Measurements from ENCODE around the gene MTG2.
A peak's percentile ranks its signal among the peaks of the same experiment; 100 is the strongest.
"Not testable (repeated sequence)": the region's sequence is repeated elsewhere in the genome, so short reads cannot be mapped to it uniquely, and the experiment has no call there.

The MTG2 gene

GRCh38 chr20:62146019-62146755 is 36.6 kb upstream of the MTG2 start:
- DNase-seq (ENCODE audit: low spot score): no peak

- DNase-seq (ENCODE audit: low spot score): no peak
Measured at GRCh38 chr20:62147125-62147524, 35.7 kb upstream of the MTG2 start.

- DNase-seq (ENCODE audit: low spot score): no peak
Measured at GRCh38 chr20:62147528-62147927, 35.3 kb upstream of the MTG2 start.

GRCh38 chr20:62148383-62148782 is 34.4 kb upstream of the MTG2 start:
- not testable (repeated sequence) for DNase-seq (ENCODE audit: low spot score)

- no peak for DNase-seq (ENCODE audit: low spot score)
Measured at GRCh38 chr20:62148908-62149314, 33.9 kb upstream of the MTG2 start.

GRCh38 chr20:62149532-62150309 is 33.1 kb upstream of the MTG2 start:
- DNase-seq (ENCODE audit: low spot score): no peak

- DNase-seq (ENCODE audit: low spot score): no peak
Measured at GRCh38 chr20:62150310-62150575, 32.6 kb upstream of the MTG2 start.

GRCh38 chr20:62151225-62151624 is 31.6 kb upstream of the MTG2 start:
- DNase-seq (ENCODE audit: low spot score): no peak

GRCh38 chr20:62151835-62152364 is 30.9 kb upstream of the MTG2 start:
- DNase-seq (ENCODE audit: low spot score): no peak

GRCh38 chr20:62155428-62156253 is 27.2 kb upstream of the MTG2 start:
- no peak for DNase-seq (ENCODE audit: low spot score)

- no peak for DNase-seq (ENCODE audit: low spot score)
Measured at GRCh38 chr20:62156254-62156556, 26.6 kb upstream of the MTG2 start.

- peak; percentile 30 for DNase-seq (ENCODE audit: low spot score)
Measured at GRCh38 chr20:62156592-62157386, 26.0 kb upstream of the MTG2 start.

GRCh38 chr20:62157387-62158087 is 25.3 kb upstream of the MTG2 start:
- no peak for DNase-seq (ENCODE audit: low spot score)

GRCh38 chr20:62158088-62158400 is 24.8 kb upstream of the MTG2 start:
- no peak for DNase-seq (ENCODE audit: low spot score)

- DNase-seq (ENCODE audit: low spot score): no peak
Measured at GRCh38 chr20:62158541-62158940, 24.3 kb upstream of the MTG2 start.

- no peak for DNase-seq (ENCODE audit: low spot score)
Measured at GRCh38 chr20:62159052-62159451, 23.8 kb upstream of the MTG2 start.

GRCh38 chr20:62159839-62160238 is 23.0 kb upstream of the MTG2 start:
- peak; percentile 65 for DNase-seq (ENCODE audit: low spot score)

- no peak for DNase-seq (ENCODE audit: low spot score)
Measured at GRCh38 chr20:62160253-62160652, 22.6 kb upstream of the MTG2 start.

- DNase-seq (ENCODE audit: low spot score): no peak
Measured at GRCh38 chr20:62160876-62161275, 22.0 kb upstream of the MTG2 start.

- DNase-seq (ENCODE audit: low spot score): peak; percentile 48
Measured at GRCh38 chr20:62161347-62161746, 21.5 kb upstream of the MTG2 start.

GRCh38 chr20:62162765-62163484 is 19.9 kb upstream of the MTG2 start:
- DNase-seq (ENCODE audit: low spot score): no peak
